Fibroblast of the conjunctiva (primary cell): ENCODE measurements around the gene RFX5.
"Not testable (repeated sequence)": the region's sequence is repeated elsewhere in the genome, so short reads cannot be mapped to it uniquely, and the experiment has no call there.

Experiments
- DNase-seq: peaks from one replicate; pipeline ENCODE4 v3.0.0-alpha.2; 2010; ENCODE audit warnings: low read depth

The RFX5 gene

GRCh38 chr1:151362308-151363155 is 15.5 kb upstream of the RFX5 start:
- no peak for DNase-seq

- no peak for DNase-seq
Measured at GRCh38 chr1:151361883-151362282, 14.8 kb upstream of the RFX5 start.

- DNase-seq, result no peak
Measured at GRCh38 chr1:151356696-151357095, 9.6 kb upstream of the RFX5 start.

GRCh38 chr1:151352021-151352718 is 5.1 kb upstream of the RFX5 start:
- DNase-seq, result peak; percentile 13

- DNase-seq, result not testable (repeated sequence)
Measured at GRCh38 chr1:151350323-151350722, 3.3 kb upstream of the RFX5 start.

- no peak for DNase-seq
Measured at GRCh38 chr1:151347523-151348246, 633 bp upstream of the RFX5 start.

GRCh38 chr1:151346082-151346768 is 827 bp downstream of the RFX5 start:
- no peak for DNase-seq

GRCh38 chr1:151344291-151344690 is 2.8 kb downstream of the RFX5 start:
- no peak for DNase-seq

GRCh38 chr1:151343587-151343986 is 3.5 kb downstream of the RFX5 start:
- DNase-seq, result no peak

- no peak for DNase-seq
Measured at GRCh38 chr1:151342569-151342968, 4.5 kb downstream of the RFX5 start.

GRCh38 chr1:151342021-151342420 is 5.0 kb downstream of the RFX5 start:
- no peak for DNase-seq

- DNase-seq, result peak; percentile 80
Measured at GRCh38 chr1:151340870-151341754, 5.9 kb downstream of the RFX5 start.

GRCh38 chr1:151336556-151336955 is 10.5 kb downstream of the RFX5 start:
- no peak for DNase-seq

- DNase-seq, result no peak
Measured at GRCh38 chr1:151334822-151335221, 12.2 kb downstream of the RFX5 start.

GRCh38 chr1:151327903-151328674 is 19.0 kb downstream of the RFX5 start:
- no peak for DNase-seq

GRCh38 chr1:151327223-151327902 is 19.7 kb downstream of the RFX5 start, which contains the start of gene PI4KB:
Gene PI4KB, minus strand, starts transcription at chr1:151327416. Its CDS starts 10,935 bp downstream, at chr1:151316481.
- DNase-seq, result peak; percentile 96

- no peak for DNase-seq
Measured at GRCh38 chr1:151326619-151327222, 20.3 kb downstream of the RFX5 start.

GRCh38 chr1:151325646-151326429 is 21.2 kb downstream of the RFX5 start:
- no peak for DNase-seq
